ENCODE data around the gene SPOCD1.

- TF ChIP-seq, protein P1, sequence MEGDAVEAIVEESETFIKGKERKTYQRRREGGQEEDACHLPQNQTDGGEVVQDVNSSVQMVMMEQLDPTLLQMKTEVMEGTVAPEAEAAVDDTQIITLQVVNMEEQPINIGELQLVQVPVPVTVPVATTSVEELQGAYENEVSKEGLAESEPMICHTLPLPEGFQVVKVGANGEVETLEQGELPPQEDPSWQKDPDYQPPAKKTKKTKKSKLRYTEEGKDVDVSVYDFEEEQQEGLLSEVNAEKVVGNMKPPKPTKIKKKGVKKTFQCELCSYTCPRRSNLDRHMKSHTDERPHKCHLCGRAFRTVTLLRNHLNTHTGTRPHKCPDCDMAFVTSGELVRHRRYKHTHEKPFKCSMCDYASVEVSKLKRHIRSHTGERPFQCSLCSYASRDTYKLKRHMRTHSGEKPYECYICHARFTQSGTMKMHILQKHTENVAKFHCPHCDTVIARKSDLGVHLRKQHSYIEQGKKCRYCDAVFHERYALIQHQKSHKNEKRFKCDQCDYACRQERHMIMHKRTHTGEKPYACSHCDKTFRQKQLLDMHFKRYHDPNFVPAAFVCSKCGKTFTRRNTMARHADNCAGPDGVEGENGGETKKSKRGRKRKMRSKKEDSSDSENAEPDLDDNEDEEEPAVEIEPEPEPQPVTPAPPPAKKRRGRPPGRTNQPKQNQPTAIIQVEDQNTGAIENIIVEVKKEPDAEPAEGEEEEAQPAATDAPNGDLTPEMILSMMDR (IDR thresholded peaks at IDR 0.05): no peak
- TF ChIP-seq POLR2A (IDR thresholded peaks at IDR 0.05): no peak
Observed at GRCh38 chr1:31781138-31781755, 34.6 kb downstream of the SPOCD1 start.

Data from transverse colon (tissue), 3 donors.